Stimulated activated CD4-positive, alpha-beta T cell treated with anti-CD3 and anti-CD28 coated beads, Interleukin-12 subunit alpha, Interleukin-12 subunit beta, amount 100 ng/mL, for 24 hours (primary cell): ENCODE data around the gene FRMPD1.

ENCODE experiments used
- DNase-seq, 2 experiments: peaks; one replicate each; pipeline ENCODE4 v3.0.0-alpha.2; 2020; ENCODE audit warnings: low read depth in 2 of 2

Gene FRMPD1

GRCh38 chr9:37678789-37679273, 28.1 kb downstream of the FRMPD1 start:
- DNase-seq, result no peak

DNA sequence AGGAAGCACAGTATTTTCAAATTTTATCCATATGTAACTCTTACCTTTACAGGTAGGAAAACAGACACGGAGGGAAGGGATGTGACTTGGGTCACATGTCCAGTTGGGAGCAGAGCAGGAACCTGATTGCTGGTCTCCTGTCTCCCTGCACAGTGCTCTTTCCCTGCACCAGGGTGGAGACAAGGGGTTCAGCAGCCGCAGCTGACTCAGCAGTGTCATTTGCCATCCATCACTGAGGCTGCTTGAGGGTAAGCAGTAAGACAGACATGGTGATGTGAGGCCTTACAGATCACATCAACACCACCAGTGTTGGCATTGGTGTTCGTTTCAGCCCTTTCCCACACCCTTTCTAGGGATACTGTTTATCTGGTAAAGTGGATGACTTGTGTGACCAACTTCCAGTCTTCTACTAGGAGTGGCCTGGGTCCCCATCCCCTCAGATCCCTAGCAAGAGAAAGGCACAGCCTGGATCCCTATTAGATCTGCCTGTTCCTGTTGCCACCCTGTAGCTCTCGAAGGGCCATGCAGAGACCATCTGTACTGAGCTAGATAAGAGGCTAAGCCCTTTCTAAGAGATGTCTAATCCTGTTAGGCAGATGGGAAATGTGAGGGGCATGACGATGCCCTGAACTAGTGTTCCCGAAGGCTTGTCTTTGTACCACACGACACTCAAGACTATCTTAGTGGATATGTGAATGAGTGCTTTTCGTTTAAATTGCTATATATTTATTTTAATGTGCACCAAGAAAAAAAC, 29.1 kb downstream of the FRMPD1 start:
- DNase-seq, result no peak

DNA sequence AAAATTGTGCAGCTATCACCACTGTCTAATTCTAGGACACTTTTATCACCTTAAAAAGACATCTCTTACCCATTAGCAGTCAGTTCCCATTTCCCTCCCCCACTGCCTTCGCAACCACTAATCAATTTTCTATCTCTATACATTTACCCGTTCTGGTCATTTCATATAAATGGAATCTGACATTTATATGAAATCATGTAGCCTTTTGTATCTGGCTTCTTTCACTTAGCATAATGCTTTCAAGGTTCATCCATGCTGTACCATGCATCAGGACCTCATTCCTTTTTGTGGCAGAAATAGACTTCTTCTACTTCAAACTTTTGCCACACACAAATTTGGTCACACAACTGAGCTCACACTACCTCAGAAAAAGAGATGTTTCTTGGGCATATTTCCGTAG, 32.2 kb downstream of the FRMPD1 start:
- DNase-seq, result no peak

DNA sequence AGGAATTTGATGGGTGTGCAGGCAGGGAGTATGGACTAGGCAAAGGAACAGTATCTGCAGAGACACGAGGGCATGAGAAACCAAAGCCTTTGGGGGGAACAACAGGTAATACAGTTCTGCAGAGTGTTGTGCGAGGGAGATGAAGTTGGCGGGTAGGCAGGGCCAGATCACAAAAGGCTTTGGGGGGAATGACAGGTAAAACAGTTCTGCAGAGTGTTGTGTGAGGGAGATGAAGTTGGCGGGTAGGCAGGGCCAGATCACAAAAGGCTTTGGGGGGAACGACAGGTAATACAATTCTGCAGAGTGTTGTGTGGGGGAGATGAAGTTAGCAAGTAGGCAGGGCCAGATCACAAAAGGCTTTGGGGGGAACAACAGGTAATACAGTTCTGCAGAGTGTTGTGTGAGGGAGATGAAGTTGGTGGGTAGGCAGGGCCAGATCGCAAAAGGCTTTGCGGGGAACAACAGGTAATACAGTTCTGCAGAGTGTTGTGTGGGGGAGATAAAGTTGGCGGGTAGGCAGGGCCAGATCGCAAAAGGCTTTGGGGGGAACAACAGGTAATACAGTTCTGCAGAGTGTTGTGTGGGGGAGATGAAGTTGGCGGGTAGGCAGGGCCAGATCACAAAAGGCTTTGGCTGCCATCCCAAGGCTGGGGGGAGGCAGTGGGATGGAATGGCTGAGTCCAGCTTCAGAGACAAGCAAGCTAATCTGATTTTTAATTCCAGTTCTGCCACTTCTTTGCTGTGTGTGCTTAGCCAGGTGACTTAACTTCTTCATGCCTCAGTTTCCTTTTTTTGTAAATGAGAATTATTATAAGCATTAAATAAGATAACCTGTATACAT, 33.0 kb downstream of the FRMPD1 start:
- DNase-seq, result no peak

DNA sequence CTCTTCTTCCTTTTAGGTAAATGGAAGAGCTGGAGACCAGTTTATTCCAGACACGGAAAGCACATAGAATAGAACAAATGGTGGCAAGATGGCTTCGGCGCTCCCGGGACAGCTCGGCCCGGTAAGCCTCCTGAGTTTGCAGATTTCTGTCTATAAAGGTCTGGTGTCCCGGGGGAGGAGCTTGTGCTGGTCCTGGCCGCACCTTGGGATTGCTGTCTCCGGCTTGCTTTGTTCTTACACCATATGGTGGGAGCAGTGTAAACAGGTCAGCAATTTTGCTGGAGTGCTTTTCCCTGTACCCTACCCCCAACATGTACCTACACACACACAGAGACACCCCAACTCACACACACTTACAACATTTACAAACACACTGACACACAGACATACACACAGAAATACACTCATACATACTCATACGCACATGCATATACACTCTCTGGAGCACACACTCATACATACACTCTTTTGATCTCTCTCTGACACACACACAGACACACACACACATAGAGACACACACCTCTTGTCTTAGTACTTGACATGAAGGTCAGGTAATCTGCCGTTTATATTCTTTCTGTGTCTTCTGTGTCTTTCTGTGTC, 42.0 kb downstream of the FRMPD1 start:
- no peak for DNase-seq

DNA sequence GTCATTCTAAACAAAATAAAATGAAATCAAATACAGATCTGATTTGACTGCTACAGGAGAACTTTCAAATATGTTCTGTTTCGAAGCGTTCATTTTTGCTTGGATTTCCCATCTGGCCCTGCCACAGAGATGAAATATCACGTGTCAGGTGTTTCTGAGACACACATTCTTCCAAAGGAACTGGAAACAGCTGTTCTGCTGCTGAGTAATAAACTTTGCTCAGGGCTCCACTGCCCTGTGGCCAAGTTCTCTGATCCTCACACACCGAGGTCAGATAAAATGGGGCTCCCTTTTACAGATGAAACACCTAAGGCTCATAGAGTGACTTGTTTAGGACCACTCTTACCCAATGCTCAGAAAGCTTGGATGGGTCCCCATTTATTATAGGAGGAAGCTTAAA, 42.5 kb downstream of the FRMPD1 start:
- no peak for DNase-seq

DNA sequence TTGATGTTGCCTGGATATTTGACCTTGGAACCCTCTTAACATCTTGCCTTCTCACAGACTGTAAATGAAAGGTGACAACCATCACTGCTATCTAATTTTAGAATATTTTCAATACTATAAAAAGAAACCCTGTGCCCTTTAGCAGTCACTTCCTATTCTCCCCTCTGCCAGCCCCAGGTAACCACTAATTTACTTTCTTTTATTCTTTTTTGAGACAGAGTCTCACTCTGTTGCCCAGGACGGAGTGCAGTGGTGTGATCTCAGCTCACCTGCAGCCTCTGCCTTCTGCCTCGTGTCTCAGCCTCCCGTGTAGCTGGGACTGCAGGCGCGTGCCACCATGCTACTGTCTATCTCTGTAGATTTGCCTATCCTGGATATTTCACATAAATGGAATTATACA, 43.6 kb downstream of the FRMPD1 start:
- no peak for DNase-seq

GRCh38 chr9:37696528-37696927, 45.8 kb downstream of the FRMPD1 start:
- DNase-seq, result no peak

DNA sequence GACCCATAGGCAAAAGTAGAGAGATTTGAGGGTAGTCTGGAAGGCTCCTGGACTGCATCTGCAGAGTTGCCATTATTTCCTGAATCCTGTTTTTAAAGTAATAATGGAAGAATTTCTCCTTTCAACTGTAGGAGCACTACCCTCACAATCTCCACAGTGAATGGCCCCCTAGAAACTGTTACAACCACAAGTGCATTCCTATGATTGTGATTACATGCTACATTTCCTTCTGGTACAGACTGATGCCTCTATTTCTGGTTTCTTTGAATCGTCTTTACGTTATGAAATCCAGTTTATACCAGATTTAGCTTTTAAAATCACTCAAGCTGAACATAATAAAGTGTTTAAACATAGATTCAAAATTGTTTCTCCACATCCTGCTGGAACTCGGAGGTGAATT, 49.4 kb downstream of the FRMPD1 start:
- DNase-seq, result no peak

- no peak for DNase-seq
Observed at GRCh38 chr9:37700900-37701299, 50.1 kb downstream of the FRMPD1 start.

- DNase-seq, result no peak
Observed at GRCh38 chr9:37705787-37706186, 55.0 kb downstream of the FRMPD1 start.

DNA sequence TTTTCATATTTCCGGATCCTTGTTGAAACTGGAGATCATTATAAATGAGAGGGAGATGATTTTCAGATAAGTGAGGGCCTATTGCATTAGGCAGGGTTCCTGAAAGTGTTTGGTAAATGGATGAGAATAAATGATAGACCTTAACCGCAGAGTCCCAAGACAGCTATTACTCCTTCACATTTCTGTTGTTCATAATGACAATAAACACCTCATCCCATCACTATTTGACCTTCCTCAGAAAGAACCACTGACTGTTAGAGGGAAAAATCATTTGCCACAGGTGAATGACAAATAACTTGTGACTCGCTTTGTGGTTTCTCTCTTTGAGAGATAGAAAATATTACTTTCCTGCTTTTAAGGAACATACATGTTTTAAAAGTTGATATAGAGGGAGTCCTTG, 55.5 kb downstream of the FRMPD1 start:
- DNase-seq, result no peak

- no peak for DNase-seq
Observed at GRCh38 chr9:37707748-37708147, 57.0 kb downstream of the FRMPD1 start.

DNA sequence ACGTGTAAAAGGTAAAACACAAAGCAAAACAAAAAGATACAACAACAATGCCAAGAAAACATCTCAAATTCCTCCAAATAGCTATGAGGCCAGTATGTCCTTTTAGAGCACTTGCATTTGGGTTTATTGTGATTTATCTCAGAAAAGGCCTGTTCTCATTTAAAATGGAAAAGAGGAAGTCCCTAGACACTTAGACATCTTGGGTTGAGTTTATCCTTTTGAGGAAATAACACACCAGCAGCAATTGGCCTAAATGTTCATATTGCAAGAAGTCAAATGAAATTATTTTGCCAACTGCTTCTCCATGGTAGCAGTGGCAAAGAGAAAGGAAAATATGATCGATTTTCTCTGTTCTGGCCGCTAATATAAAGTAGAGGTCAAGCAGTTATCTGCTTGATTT, 59.3 kb downstream of the FRMPD1 start:
- no peak for DNase-seq

DNA sequence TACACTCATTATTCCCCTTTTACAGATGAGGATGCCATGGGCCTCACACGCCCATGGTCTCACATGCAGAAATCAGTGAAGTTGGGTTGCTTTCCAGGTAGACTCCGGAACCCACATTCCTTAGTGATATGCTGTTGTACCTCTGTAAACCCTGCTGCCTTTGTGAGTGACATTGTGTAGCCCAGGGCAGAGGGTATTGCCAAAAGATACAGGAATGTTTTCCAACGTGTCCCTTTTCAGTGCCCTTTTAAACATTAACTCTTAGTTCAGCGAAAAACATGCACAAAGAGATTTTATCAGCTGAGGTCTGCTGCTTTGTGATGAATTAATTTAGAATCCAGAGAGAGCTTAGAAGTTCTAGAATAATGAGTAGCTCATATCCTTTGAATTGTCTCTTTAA, 64.5 kb downstream of the FRMPD1 start:
- DNase-seq, result no peak

DNA sequence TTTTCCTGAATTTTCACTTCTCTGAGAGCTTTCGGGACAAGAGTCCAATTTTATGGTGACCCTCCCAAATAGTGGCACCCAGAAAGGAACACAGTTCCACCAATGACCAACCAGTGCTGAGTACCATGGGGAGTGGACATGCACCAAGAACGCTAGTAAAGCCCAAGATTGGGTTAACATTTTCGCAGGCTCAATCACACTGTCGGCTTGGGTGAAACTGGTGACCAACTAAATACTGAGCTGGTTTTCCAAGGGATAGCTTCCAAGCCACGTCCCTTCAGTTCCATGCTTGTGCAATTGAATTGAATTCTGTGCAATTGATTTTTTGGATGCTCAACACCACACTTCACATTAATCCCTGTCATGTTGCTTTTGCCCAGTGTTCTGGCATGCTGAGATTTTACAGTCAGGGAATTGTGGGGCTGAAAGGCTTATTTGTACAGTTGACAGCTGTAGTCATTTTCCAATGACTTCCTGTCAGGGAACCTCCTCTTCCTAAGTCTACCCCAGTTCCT, 65.3 kb downstream of the FRMPD1 start:
- no peak for DNase-seq

GRCh38 chr9:37719526-37719925, 68.8 kb downstream of the FRMPD1 start:
- DNase-seq, result no peak

GRCh38 chr9:37727013-37727412, 76.3 kb downstream of the FRMPD1 start:
- no peak for DNase-seq

DNA sequence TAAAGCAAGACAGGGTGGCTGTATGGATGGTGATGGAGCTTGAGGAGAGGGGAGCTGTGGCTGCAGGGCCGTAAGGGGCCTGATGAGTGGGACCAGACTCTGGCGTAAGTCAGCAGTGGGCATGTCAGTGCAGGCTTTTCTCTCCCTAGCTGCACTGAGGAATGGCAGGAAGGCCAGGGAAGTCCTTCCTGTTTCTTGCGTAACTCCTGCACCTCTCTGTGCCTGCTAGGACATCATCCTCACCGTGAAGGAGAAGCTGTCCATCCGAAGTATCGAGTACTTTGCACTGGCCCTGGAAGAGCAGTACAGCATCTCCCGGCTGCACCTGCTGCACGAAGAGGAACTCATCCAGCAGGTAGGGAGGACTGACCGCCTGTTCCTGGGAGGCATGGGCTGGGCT, 78.7 kb downstream of the FRMPD1 start:
- DNase-seq, result no peak

DNA sequence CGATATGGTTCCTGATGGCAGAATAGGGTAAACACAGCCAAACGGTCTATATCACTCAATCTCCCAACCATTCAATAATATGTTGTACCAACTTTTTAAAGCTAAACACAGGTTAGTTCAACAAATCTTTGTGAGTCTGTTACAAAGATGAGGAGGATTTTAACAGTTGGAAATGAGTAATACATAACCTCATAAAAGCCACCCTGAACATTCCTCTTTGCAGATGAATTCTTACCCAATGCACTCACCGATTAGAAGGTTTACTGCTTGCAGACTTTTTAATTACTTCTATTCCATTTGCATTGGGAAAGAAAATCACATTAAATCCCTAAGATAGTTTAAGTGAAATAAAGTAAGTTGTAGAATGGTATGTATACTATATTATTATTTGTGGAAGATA, 79.5 kb downstream of the FRMPD1 start:
- DNase-seq, result no peak

- DNase-seq, result no peak
Observed at GRCh38 chr9:37730839-37731238, 80.1 kb downstream of the FRMPD1 start.

DNA sequence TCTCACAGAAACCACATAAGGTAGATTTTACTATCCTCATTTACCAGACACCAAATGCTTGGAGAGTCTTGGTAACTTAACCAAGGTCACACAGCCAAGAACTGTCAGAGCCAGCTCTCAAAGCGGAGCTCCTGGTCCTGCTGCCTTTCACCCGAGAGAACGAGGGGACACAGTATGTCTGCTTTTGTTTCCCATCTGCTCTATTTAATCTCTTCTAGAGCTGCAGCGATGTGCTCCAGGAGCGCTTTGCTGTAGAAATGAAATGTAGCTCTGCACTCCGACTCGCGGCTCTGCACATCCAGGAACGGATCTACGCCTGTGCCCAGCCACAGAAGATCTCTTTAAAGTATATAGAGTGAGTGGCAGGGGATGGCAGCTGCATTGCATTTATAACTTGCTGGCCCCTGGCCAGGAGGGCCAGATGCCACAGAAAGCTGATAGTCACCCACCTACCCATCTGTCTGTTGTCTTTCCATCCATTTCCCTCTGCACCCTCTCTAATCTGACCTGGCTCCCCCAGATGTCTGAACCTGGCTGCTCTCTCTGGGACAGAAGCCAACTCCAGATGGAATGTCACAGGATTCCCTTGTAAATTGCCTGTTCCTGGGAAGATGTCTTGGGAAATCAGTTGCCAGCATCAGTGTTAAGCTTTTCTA, 81.5 kb downstream of the FRMPD1 start:
- no peak for DNase-seq
